ENCODE results near the gene LDLRAD3.
"Not testable (repeated sequence)": the region's sequence is repeated elsewhere in the genome, so short reads cannot be mapped to it uniquely, and the experiment has no call there.

The LDLRAD3 gene

DNA sequence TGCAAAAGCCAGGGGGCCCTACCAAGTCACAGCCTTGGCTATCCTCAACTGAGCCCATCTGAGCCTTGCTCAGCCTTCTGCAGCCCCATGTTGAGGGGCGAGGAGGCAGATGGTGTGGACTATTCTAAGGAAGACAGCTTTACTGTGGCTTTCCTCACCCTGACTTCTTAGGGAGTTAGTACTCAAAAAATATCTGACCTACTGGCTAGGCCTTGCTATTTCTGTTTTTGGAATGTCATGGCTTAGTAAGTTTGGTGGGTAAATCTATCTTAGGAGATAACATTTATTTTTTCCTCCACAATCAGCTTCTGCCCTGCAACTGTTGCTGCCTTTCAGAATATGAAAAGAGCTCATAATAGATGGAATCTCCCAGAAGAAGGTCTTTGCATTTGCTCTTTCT is 80.9 kb downstream of the LDLRAD3 start:
- DNase-seq: no peak

DNA sequence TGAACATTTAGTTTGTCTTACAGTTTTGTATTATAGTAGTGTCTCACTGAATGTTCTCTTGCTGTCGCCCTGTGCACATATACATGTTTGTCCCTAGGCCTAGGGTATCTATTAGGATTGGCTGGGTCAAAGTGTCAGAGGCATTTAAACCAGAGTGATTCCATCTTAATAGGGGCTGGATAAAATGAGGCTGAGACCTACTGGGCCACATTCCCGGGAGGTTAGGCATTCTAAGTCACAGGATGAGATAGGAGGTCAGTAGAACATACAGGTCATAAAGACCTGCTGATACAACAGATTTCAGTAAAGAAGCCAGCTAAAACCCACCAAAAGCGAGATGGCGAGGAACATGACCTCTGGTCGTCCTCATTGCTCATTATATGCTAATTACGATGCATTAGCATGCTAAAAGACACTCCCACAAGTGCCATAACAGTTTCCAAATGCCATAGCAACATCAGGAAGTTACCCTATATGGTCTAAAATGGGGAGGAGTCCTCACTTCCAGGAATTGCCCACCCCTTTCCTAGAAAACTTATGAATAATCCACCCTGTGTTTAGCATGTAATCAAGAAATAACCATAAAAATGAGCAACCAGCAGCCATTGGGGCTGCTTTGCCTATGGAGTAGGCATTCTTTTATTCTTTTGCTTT is 82.6 kb downstream of the LDLRAD3 start:
- DNase-seq: no peak

DNA sequence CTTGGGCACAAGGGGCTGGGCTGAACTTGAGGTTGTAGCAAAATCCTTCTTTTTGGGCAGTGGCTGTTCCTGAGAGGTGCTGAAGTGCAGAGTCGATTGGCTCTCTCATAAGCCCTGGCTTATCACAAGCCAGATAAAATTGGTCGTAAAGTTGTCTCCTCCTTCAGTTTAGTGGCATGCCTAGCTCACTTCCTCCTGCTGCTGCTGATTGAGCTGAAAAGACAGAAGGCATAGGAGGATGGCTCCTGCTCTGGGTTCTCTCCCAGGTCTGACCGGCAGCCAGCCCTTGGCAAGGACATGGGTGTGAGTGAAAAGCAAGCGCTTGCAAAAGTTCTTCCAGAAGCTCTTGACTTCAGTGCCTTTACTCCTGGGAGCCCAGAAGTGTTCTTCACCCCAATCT is 83.9 kb downstream of the LDLRAD3 start:
- DNase-seq: no peak

DNA sequence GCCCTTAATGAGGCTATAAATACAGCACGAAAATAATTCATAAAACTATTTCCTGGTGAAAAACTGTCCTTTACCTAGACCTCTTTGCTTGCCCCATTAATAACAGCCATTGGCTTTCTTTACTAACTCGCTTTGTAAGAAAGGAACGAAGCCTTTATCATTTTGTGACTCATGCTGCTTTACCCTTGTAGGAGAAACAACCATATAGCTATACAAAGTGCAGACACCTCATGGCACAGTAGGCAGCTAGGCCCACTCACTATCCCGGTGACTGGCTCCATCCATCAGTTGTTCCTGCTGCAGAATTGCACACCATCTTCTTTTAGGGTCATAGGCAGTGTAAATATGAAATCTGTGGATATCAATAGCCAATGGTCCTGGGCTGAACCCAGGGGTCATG is 85.8 kb downstream of the LDLRAD3 start:
- DNase-seq: no peak

DNA sequence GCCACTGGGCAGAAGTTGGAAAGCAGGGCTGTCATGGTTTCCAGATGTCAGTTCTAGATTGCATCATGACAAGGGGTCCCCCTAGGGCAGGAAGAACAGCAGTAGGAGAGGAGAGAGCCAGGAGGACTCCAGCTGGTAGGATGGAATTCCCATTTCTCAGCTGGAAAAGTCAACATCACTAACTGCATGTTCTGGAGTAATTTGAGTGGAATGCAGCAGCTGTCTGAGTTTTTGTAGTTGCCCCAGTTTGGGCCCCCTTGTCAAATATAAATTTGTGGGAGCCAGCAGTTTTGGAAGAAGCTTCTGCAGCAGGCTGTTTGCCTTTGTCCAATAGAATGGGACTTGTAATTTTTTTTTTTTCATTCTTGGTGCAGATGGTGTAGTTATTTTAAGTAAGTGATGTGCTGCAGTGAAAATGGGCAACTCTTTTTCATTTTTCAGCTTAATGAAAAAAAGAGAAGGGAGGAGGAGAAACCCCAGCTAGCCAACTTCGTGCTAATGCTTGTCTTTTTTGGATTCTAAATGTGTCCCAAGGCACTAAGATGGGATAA is 86.9 kb downstream of the LDLRAD3 start:
- no peak for DNase-seq

DNA sequence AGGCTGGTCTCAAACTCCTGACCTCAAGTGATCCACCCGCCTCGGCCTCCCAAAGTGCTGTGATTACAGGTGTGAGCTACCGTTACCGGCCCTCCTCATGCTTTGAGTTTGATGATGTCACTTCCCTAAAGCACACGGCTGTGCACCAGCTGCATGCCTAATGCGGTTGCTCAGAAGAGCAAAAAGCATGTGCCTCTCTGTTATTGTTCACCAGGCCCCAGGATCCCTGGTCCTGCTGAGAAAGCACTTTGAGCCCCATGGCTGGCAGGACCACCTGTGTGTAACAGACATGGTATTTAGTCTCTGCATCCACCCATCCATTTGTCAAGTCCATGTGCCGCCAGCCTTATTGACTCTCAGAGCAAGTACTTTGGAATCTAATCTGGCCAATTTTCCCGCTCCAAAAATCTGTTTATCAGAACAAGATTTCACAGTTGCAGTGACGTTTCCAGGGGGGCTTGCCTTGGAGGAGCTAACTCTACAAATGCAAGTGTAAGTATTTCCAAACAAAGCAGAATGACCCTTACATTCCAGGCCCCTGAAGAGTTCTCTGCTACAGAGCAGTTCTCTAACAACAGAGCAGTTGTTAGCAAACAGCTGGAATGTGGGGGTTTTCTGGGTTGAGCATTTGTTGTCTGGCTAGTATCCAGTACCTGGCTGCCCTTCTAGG is 89.4 kb downstream of the LDLRAD3 start:
- DNase-seq: no peak

DNA sequence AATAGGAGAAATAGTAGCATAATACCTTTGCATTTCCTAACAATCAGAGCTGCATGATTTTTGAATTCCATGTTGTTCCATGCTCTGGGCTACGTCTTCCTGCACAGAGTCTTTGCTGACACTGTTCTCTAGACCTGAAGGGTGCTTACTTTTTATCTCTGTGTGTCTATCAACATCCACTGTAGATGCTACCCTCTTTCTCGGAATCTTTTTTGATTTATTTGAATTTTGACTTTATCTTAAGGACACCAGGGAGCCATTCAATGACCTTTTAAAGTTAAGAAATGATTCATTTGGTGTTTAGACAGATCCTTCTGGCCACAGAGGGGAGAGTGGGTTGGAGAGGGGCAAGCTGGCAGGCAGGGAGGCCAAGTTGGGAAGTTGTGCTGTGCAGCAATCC is 90.1 kb downstream of the LDLRAD3 start:
- no peak for DNase-seq

DNA sequence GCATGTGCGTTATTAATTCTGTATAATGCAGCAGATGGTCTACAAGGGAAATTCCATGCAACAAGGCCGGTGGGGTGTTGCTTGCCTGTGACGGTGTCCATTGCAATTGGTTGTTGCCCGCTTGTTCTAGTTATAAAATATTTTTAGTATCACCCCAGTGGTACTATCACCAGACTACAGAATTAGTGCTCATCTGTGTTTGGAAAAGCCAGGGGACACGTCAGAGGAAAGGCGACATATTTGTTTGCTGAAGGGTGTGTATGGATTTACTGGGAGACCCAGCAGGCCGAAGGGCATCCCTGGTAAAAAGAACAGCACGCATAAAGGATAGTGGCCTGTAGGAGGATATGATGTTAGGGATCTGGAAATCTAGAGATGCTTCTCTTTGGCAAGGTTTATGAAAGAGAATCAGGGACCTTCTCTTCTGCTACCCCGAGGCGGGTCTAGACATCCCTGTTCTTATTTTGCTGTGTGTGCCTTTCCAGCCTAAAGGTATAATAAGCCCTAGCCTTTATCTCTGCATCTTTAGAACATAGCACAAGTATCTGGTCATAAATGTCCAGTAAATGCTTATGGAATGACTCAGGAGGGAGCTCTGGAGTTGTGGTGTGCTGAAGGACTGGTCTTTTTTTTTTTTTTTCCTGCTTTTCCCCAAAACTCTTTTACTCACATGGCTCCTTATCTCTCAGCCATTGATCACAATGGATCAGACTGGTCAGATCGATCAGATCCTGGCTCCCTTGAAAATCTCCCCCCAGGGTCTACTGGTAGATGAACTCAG is 90.9 kb downstream of the LDLRAD3 start:
- no peak for DNase-seq

DNA sequence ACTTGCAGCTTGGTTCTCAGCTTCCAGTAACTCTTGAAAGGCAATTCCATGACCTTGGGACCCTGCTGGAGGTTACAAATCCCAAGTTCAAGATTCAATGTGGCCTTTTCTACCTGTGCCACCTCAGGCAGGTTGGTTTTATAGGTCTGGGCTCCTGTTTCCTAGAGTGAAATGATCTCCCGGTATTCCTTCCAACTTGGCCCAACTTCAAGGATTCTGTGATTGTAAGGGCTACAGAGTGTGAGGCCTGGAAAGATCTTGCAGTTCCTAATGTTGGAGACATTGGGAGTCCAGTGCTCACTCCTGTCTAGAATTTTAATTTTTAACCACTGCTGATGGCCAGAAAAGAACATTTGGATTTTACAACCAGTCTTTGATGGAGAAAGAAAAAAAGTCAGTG is 91.6 kb downstream of the LDLRAD3 start:
- no peak for DNase-seq

DNA sequence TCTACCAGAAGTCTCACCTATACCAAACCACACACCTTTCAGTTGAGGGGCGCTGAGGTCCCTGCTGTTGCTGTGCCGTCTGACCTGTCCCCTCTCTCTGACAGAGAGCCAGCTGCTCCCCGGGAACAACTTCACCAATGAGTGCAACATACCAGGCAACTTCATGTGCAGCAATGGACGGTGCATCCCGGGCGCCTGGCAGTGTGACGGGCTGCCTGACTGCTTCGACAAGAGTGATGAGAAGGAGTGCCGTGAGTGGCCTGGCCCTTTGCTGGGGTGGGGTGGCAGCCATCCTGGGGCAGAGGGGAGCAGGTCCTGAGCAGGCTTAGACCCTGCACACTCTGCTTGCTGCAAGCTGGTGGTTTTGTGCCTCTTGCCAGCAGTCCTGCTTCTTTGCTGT is 92.1 kb downstream of the LDLRAD3 start:
- no peak for DNase-seq

DNA sequence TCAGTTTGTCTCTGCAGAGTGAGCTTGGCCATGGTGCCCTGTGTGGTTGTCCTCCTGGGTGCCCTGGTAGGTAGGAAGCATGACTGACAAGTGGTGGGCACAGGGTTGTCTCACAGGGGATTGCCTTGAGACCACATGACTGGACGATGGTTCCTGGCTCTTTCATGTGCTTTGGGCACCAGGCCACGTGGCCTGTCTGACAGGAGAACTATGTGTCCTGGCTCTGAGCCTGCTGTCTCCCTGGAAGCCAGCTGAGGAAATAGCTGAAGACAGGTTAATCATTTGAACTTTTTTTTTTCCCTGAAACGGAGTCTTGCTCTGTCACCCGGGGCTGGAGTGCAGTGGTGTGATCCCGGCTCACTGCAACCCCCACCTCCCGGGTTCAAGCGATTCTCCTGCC is 93.2 kb downstream of the LDLRAD3 start:
- DNase-seq: no peak

DNA sequence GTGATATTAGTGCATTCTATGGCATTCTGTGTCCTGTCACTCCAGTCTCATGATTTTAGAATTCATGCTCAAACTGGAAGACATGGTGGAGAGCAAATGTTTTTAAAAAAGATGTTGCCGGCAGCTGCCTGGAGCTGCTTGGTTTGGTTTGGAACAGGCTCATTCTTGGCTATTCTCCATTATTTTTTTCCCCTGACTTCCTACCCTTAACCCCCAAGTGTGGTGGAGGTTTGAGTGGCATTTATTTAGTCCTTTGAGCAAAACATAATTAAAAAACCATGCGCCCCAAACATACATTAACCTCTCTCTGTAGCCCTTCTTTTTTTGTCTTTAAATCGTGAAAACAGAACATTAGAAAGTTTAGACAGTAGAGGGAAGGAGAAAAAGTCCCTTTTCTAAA is 94.7 kb downstream of the LDLRAD3 start:
- DNase-seq: no peak

DNA sequence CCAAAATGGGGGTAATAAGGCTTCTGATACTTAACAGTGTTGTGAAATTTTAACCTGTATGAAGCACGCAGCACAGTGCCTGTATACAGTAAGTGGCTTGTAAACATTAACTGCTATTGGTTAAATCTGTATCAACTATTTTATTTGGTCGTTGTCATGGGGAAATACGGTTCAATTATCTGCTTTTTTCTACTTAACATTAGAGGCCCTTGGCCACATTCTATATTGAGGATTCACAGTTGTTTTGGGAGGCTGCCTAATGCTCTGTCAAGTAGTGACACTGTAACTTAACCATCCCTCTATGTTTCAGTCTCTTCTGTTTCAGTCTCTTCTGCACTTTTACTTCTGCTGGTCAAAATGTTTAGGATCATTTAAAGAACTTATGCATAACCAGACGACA is 95.6 kb downstream of the LDLRAD3 start:
- no peak for DNase-seq

DNA sequence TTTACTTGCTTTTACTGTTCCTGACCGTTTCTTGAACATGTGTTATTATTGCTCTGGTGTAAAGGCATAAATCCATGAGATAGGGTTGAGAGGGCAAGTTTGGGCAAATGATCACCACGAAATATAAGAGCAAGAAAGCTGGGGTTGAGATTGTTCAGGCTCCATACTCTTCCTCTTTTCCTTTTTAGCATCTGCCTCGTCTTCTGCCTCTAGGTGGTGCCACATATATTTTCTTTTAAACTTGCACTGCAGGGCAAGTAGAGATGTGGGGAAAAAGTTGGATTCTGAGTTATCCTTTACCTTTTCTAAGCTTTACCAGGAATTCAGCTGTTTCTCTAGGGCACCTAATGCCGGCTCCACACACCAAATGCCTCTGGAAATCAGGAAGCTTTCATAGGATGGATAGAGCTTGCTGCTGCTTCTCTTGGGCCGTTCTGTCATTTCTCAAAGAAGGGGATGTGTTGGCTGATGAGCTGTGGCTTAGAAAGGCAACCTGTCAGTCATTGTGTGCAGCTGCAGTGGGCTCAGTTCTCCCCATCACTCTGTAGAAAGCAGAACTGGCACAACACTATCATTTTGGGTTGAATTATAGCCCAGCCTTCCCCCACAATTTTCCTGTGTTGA is 98.2 kb downstream of the LDLRAD3 start:
- no peak for DNase-seq

DNA sequence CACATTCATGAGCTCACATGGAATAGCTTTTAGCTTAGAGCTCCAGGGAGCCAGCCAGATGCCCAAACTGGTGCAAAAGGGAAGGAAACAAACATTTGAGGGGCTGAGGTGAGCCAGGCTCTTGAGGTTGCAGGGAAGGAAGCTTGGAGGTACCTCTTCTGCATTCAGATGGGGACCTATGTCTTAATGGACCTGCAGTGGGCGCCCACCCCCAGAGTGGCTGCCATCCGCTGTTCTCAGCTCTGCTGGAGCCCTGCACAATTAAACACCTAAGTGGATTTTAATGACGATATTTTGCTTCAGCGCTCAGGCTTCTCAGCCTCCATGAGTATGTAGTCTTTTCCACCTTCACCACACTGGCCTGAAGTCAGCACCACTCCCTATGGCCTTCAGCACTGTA is 100.8 kb downstream of the LDLRAD3 start:
- no peak for DNase-seq

DNA sequence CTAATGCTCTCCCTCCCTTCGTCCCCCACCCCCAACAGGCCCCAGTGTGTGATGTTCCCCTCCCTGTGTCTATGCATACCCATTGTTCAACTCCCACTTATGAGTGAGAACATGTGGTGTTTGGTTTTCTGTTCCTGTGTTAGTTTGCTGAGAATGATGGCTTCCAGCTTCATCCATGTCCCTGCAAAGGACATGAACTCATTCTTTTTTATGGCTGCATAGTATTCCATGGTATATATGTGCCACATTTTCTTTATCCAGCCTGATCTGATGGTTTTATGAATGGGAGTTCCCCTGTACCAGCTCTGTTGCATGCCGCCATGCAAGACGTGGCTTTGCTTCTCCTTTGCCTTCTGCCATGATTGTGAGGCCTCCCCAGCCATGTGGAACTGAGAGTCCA is 102.1 kb downstream of the LDLRAD3 start:
- DNase-seq: not testable (repeated sequence)

DNA sequence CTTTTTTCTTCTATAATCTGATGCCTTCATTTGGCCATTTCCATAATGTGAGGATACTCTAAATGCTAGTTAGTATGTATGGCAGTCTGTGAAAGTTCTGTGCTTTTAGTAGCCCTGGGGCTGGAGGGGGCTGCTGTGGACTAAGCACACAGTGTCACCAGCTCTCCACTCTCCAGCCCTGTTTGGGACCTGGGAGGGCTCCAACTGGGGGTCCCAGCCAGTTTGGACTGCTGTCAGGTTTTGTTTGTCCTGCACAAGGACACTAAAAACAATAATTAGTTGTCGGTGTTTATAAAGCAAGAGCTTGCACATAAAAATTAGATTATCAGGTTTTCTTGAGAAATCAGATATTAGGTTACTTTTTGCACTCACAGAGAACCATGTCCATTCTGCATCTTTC is 103.1 kb downstream of the LDLRAD3 start:
- DNase-seq: no peak

DNA sequence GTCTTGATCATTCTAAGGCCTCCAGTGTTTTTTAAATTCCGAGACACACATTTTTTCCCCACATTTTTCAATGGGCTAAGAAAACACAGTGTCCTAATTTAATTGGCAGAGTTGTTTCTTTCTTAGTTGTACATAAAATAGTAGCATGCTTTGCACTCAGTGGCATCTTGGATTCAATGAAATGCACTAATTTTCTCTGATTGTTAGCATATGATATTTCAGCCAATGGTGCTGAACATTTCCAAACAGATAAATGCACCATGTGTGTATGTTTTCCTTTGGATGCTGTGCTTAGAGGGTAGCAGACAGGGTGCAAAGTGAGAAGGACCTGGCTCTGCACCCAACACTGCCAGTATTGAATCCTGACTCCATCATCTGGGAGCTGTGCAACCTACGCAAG is 103.5 kb downstream of the LDLRAD3 start:
- DNase-seq: no peak

DNA sequence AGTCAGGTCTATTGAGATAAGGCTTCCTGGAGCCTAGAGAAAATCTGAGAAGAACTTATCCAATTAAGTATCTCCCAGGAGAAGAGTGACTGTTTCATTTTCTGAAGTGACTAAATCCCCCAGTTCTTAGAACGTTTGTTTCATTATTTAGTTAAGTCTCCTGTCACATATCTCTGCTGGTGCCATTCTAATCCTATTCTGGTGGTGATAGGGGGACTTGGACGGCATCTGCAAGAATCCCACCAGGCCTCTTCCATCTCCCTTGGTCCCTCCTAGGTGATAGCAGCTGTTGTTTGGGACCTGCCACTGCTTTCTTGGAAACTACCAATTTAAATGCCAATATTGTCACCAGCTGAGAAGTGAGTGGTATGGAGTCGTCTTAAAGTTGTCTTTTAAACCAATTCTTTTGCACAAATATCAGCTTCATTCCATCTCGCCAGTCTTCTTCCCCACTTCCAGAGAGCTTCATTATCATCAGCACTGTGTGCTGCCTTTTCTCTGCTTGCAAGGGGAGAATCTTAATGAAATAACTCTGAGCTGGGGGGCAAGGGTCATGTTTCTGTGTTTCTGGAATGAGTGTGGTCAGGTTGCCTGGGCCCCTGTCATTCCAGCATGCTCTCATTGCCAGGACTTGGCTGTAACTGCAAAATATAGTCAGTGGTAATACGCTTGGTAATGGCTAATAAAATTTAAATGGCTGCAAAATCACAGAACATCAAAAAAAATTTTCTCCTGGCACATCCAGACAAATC is 104.8 kb downstream of the LDLRAD3 start:
- DNase-seq: no peak

DNA sequence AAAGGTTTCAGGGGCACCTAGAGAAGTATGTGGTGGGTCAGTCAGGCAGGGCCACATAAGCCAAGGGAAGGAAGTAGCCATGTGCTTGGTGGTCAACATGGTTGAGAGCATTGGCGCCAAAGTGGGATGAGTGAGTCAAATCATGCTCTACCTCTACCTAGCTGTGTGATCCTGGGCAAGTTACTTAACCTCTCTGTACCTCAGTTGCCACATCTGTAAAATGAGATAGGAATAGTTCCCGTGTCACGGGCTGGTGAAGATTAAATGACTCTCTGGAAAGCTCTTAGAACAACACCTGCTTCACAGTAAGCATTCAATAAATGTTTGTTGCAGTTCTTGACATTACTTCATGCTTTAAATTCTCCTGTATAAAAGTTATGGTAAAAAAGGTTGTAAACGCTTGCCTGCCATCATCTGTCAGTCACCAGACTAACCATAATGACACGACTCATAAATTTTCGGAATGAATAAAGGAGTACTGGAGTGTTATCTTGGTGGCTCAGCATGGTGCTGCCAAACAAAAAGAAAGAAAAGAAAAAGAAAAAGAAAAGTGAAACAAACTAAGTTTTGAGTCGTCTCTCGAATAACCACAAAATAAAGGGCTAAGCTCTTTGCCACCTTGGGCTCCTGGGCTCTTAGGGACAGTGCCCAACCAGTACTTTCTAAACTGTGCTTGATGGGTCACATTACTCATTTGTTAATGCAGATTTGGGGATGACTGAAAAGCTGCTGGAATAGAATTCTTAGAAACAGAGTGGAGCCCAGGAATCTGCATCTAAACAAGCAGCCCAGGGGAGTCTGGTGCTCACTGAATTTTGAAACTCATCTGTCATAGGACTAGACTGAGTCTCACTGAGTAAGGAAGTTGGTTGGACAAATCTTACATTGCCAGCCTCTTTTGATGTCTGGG is 107.6 kb downstream of the LDLRAD3 start:
- DNase-seq: no peak

DNA sequence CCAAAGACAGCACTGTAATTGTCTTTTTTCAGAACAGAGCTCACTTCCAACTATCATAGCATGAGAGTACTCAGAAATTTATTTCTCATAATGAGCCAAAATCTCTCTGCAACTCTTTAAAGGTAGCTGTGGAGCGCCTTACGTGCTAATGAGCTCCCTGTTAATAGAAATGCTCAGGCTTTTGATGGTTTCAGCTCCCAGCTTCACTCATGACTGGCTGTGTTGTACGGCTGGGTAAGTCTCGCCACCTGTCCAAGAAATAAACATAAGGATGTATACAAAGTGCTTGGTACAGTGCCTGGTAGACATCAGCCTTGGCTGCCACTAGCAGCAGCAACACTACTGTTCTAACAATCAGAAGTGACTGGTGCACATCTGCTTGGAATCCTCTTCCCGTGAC is 109.4 kb downstream of the LDLRAD3 start:
- DNase-seq: no peak

DNA sequence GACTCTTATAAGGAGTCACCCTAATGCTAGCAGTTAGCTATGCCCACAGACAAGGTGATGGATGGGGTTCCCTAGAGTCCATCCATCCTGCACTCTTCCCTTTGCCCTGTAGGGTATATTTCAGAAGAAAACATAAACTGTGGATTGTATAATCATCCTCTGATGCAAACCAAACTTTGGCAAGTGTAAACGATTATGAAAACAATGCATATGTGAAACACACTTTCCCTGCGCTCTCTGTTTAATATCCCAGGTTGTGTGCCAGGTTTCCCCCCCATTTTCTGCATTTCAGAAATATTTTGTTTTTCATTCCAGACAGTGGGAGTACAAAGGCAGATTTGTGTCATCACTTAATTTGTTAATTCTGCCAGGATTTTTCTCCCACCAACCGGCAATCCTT is 110.0 kb downstream of the LDLRAD3 start:
- no peak for DNase-seq
